Uterus (tissue), 4 donors: Measurements from ENCODE around the gene CHKA. TPM values are rescaled to one million over a fixed set of nuclear protein-coding genes. Genes with fewer than 3 reads are reported as not detected.

Source experiments
- DNase-seq, 2 donors: peaks; one replicate each; pipeline ENCODE4 v3.0.0-alpha.2; 2019 to 2020
- H3K27ac ChIP-seq, 2 donors: fragments of 200-600 bp; sonication (generic); 1 replicate in 1 of 2; 2 replicates in 1 of 2; pipeline ENCODE4 v1.5.1; 2016 to 2018
- H3K27me3 ChIP-seq, 2 donors: fragments of 200-600 bp; sonication (generic); one replicate each; pipeline ENCODE4 v1.5.1; 2018 to 2019; ENCODE audit warnings: control low read depth in 1 of 2
- H3K36me3 ChIP-seq, 2 donors: fragments of 200-600 bp; sonication (generic); one replicate each; pipeline ENCODE4 v1.5.1; 2019; ENCODE audit warnings: control low read depth in 1 of 2
- H3K4me1 ChIP-seq, 2 donors: fragments of 200-600 bp; sonication (generic); one replicate each; pipeline ENCODE4 v1.5.1; 2018 to 2019; ENCODE audit warnings: control low read depth in 1 of 2
- H3K4me3 ChIP-seq, 2 donors: fragments of 200-600 bp; sonication (generic); 1 replicate in 1 of 2; 2 replicates in 1 of 2; pipeline ENCODE4 v1.5.1; 2018 to 2019; ENCODE audit warnings: mild to moderate bottlenecking in 1 of 2
- H3K9me3 ChIP-seq, 2 donors: fragments of 200-600 bp; sonication (generic); one replicate each; pipeline ENCODE4 v1.5.1; 2019; ENCODE audit warnings: control low read depth in 1 of 2
- POLR2A ChIP-seq, 2 donors: fragments of 450-650 bp; IDR thresholded peaks; one replicate each; pipeline ENCODE4 v1.6.1; 2016; ENCODE audit warnings: antibody characterized with exemption in 2 of 2, mild to moderate bottlenecking in 1 of 2, moderate library complexity in 1 of 2
- intact Hi-C: fragments of 100-400 bp; cut with DNase I; formaldehyde crosslinking; loops from one replicate; pipeline ENCODE4 v1.15.1; 2023; ENCODE audit warnings: low total_unique reads
- total RNA-seq, 4 donors: library from RNA; depleted of rRNA in 3 of 4; stranded (reverse); fragments of >200 nt in 3 of 4; gene quantifications; one replicate each; pipeline versions ENCODE4 v1.1.0 to v1.2.4, GENCODE V29; 2014 to 2023
- TF ChIP-seq, protein P1 (sequence below), 4 experiments: fragments of 200-600 bp in 2 of 4; fragments of 450-650 bp in 2 of 4; sonication (generic) in 2 of 4; IDR thresholded peaks; one replicate each; pipeline ENCODE4 v1.5.1; 2016 to 2019; ENCODE audit warnings: antibody characterized with exemption in 4 of 4, mild to moderate bottlenecking in 2 of 4, moderate library complexity in 1 of 4
- donor health status: DM: yes; HTN: yes; CAD: no.

Gene CHKA
- total RNA-seq, 4 donors from 2014 or later: 21.8 to 57.1 (median 30.3) TPM

DNA sequence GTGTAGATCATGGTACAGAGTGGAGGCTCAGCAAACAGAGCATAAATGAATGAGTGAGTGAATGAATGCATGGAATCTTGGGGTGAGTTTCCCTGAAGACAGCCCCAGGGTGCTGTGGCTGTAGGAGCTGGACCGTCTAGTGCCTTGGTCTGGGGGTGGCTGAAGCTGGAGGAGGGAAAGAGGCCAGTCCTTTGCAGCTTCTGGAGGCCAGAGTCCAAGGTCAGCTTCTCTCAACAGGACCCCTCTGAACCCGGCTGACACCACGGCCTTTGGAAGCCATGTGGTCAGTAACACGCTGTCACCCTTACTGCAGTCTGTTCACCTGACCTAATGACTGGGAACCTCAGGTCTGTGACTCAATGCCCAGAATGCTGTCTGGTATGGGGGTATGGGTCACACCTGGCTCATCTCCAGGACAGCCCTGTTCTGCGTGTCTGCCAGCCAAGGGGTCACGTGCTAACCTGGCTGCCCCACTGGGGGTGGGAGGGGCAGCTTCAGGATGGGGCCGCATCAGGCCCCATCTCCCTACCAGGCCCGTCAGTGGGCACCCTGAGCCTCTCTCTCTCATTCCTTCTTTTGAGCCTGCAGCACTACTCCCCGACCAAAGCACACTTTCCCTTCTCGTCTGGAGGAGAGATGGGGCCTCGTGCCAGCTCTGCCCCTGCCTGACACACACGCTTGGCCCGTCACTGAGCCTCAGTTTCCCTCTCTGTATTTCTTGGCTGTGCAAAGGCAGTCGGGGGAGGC lies 24.1 kb upstream of the CHKA start:
- H3K27me3 ChIP-seq: no peaks in the 10 kb centered on the region
- TF ChIP-seq, protein P1, sequence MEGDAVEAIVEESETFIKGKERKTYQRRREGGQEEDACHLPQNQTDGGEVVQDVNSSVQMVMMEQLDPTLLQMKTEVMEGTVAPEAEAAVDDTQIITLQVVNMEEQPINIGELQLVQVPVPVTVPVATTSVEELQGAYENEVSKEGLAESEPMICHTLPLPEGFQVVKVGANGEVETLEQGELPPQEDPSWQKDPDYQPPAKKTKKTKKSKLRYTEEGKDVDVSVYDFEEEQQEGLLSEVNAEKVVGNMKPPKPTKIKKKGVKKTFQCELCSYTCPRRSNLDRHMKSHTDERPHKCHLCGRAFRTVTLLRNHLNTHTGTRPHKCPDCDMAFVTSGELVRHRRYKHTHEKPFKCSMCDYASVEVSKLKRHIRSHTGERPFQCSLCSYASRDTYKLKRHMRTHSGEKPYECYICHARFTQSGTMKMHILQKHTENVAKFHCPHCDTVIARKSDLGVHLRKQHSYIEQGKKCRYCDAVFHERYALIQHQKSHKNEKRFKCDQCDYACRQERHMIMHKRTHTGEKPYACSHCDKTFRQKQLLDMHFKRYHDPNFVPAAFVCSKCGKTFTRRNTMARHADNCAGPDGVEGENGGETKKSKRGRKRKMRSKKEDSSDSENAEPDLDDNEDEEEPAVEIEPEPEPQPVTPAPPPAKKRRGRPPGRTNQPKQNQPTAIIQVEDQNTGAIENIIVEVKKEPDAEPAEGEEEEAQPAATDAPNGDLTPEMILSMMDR (IDR thresholded peaks at IDR 0.05): no peak
- H3K36me3 ChIP-seq: no peaks in the 10 kb centered on the region
- no peaks in the 10 kb centered on the region for H3K9me3 ChIP-seq
- no peak overlapping the region for H3K4me3 ChIP-seq
- no peak for DNase-seq
- intact Hi-C loops: no loop called here
- H3K27ac ChIP-seq: no peak overlapping the region
- no peaks in the 10 kb centered on the region for H3K4me1 ChIP-seq

DNA sequence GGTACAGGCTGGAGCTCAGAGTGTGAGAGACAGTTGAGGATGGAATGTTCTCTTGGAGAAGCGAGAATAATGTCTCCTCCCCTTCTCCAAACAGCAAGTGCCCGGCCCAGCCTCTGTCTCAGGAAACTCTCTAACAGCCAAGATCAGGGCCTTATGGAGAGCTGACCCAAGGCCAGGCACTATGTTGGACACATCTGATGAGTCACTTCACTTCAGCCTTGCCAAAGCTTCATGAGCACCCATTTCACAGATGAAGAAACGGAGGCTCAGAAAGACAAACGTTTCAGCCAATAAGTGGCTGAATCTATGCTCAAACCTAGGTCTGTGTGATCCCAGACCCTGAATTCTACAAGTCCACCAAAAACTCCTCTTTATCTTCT lies 22.1 kb upstream of the CHKA start:
- no peaks in the 10 kb centered on the region for H3K9me3 ChIP-seq
- H3K4me3 ChIP-seq: no peak overlapping the region
- TF ChIP-seq, protein P1 (IDR thresholded peaks at IDR 0.05): no peak
- no peak for TF ChIP-seq POLR2A (IDR thresholded peaks at IDR 0.05)
- H3K27ac ChIP-seq: no peak overlapping the region
- intact Hi-C loops: no loop called here
- DNase-seq: no peak
- no peaks in the 10 kb centered on the region for H3K36me3 ChIP-seq
- no peaks in the 10 kb centered on the region for H3K4me1 ChIP-seq
- no peaks in the 10 kb centered on the region for H3K27me3 ChIP-seq

DNA sequence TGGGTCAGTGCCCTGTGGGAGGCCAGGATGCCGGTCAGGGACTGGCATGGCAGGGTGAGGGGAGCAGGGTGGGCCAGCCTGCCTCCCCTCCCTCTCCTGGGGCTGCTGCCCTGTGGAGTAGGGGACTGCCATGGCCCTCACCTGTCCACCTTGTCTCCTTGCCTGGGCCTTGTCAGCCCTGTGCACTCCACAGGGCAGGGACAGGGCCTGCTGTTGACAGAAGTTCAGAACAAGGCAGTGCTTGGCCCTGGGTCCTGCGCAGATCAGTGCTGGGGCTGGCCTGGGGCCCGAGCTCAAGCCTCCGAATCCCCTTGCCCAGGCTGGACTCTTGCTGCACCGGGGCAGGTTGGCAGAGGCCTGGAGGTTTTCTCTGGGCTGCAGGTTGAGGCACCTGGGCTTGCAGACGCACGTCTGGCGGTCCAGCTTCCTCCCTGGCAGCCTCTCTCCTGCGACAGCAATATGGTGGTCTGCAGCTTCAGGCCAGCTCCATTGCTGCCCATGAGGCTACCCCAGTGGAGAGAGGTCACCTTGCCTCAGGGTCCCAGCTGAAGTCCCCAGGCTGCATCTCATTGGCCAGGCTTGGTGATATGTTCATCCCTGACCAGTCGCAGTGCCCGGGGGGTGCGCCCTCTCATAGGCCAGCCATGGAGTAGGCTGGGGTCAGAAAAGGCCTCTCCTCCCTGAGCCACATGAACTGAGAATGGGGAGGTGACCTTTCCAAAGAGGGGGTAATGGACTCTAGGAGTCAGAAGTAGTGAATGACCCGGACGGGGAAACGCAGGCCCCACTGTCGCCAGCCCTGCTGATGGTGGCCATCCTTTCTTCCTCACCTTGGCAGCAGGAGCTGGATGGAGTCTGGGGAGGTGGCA lies 21.5 kb upstream of the CHKA start:
- Histone ChIP-seq H3K27me3 (no peaks in the 10 kb centered on the region), H3K27ac (no peak overlapping the region), H3K4me3 (no peak overlapping the region), H3K9me3 (no peaks in the 10 kb centered on the region), H3K4me1 (no peaks in the 10 kb centered on the region), H3K36me3 (no peaks in the 10 kb centered on the region)
- intact Hi-C loops: no loop called here
- no peak for DNase-seq
- TF ChIP-seq POLR2A (IDR thresholded peaks at IDR 0.05): no peak
- TF ChIP-seq, protein P1 (IDR thresholded peaks at IDR 0.05): no peak

DNA sequence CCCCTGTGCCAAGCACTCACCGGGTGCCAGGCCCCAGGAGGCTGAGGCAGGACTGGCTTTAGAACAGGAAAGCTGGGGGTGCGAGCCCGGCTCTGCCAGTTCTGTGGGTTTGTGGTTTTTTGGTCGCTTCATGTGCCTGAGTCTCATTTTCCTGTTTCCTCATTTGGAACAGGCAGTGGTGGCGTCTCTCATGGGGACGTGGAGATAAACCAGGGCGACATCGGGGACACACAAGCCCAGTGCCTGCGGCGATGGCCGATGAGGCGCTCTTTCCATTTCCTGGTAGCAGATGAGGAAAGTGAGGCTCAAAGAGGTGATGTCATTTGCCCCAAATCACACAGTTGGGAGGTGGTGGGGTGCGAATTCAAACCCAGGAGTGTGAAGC lies 20.8 kb upstream of the CHKA start:
- H3K36me3 ChIP-seq: no peaks in the 10 kb centered on the region

More for the DNA sequence above, 20.8 kb upstream of the CHKA start:
- no peaks in the 10 kb centered on the region for H3K27me3 ChIP-seq
- intact Hi-C loops: no loop called here
- TF ChIP-seq, protein P1 (IDR thresholded peaks at IDR 0.05): no peak
- no peak for TF ChIP-seq POLR2A (IDR thresholded peaks at IDR 0.05)
- no peak overlapping the region for H3K4me3 ChIP-seq
- no peak for DNase-seq
- H3K27ac ChIP-seq: no peak overlapping the region
- no peaks in the 10 kb centered on the region for H3K9me3 ChIP-seq
- no peaks in the 10 kb centered on the region for H3K4me1 ChIP-seq
